Esophagus muscularis mucosa (tissue), 4 donors: ENCODE measurements around the gene CDK4.

Experiments used
- CTCF ChIP-seq, 3 experiments: fragments of 200-600 bp in 2 of 3; fragments of 450-650 bp in 1 of 3; sonication (generic) in 2 of 3; IDR thresholded peaks; one replicate each; pipeline ENCODE4 v1.5.1; 2017 to 2019; ENCODE audit warnings: antibody characterized with exemption in 3 of 3, mild to moderate bottlenecking in 2 of 3, moderate library complexity in 1 of 3
- EP300 ChIP-seq: sonication (generic); formaldehyde crosslinking; IDR thresholded peaks from one replicate; pipeline ENCODE4 v1.6.1; 2017; ENCODE audit warnings: antibody characterized with exemption
- POLR2A ChIP-seq: fragments of 450-650 bp; IDR thresholded peaks from one replicate; pipeline ENCODE4 v1.6.1; 2017; ENCODE audit warnings: antibody characterized with exemption, moderate library complexity, mild to moderate bottlenecking, low read depth

GRCh38 chr12:57715786-57716185 lies 36.3 kb downstream of the CDK4 start:
- TF ChIP-seq EP300 (no peak), POLR2A (no peak), CTCF (IDR thresholded peaks at IDR 0.05) (no peak)
